ENCODE data around the gene HNRNPH3. TPM values are rescaled to one million over a fixed set of nuclear protein-coding genes. Genes with fewer than 3 reads are reported as not detected.
"Not testable (repeated sequence)": the region's sequence is repeated elsewhere in the genome, so short reads cannot be mapped to it uniquely, and the experiment has no call there.

The HNRNPH3 gene
- total RNA-seq, 1 experiment from 2014 or later, result 244 TPM

DNA sequence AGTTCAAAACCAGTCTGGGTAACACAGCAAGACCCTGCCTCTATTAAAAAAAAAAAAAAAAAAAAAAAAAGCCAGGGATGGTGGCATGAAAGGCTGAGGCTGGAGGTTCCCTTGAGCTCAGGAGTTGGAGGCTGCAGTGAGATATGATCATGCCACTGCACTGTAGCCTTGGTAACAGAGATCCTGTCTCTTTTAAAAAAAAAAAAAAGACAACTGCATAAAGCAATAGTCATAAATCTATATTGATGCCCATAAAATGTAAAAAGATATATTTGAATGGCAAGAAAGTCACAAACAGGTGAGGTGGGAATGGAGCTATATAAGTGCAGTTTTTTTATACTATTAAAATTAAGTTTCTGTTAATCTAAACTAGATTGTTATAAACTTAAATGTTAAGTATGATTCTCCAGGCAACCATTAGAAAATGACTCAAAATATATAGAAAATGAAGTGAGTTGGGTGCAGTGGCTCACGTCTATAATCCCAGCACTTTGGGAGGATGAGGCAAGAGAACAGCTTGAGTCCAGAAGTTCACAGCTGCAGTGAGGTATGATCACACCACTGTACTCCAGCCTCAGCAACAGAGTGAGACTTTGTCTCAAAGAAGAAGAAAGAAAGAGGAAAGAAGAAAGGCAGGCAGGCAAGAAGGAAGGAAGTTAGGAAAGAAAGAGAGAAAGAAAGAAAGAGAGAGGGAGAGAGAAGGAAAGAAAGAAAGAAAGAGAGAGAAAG lies 13.4 kb upstream of the HNRNPH3 start:
- Histone ChIP-seq H2AK5ac (ENCODE audit: insufficient read length, low read length) (no peak overlapping the region), H3K79me1 (ENCODE audit: insufficient read depth, low read depth, low read length, poor library complexity, severe bottlenecking) (no peaks in the 10 kb centered on the region), H3K18ac (ENCODE audit: insufficient read length, low read depth, low read length) (no peak overlapping the region), H3K23me2 (ENCODE audit: insufficient read length, low read depth, low read length, poor library complexity, severe bottlenecking) (no peaks in the 10 kb centered on the region), H4K8ac (replicated peaks; ENCODE audit: insufficient read length, low read depth, low read length) (no peak overlapping the region), H3K9me3 (ENCODE audit: control insufficient read depth, low read depth, low read length) (no peaks in the 10 kb centered on the region), H2BK20ac (ENCODE audit: low read depth, low read length, poor library complexity, severe bottlenecking) (no peak overlapping the region), H4K91ac (ENCODE audit: insufficient read length, low read depth, low read length) (no peak overlapping the region), H3K27ac (ENCODE audit: insufficient read length, low read depth, low read length) (no peak overlapping the region), H3K4ac (ENCODE audit: low read depth, low read length) (no peak overlapping the region), H3K4me2 (ENCODE audit: insufficient read depth, insufficient read length, low read length) (no peak overlapping the region), H3K4me1 (ENCODE audit: insufficient read depth, low read length) (no peaks in the 10 kb centered on the region), H2BK120ac (ENCODE audit: low read depth, low read length, poor library complexity, severe bottlenecking) (no peak overlapping the region), H3K79me2 (ENCODE audit: insufficient read depth, low read length) (no peaks in the 10 kb centered on the region), H3K9ac (ENCODE audit: extremely low read depth, insufficient read length, low read length) (no peak overlapping the region), H2BK5ac (ENCODE audit: insufficient read length, low read length) (no peak overlapping the region), H4K20me1 (ENCODE audit: control insufficient read depth, insufficient read depth, insufficient read length) (no peaks in the 10 kb centered on the region), H4K5ac (ENCODE audit: insufficient read length, low read depth, low read length) (no peak overlapping the region), H2AFZ (ENCODE audit: low read length) (no peak overlapping the region), H3T11ph (ENCODE audit: low read length) (no peak overlapping the region), H3K27me3 (ENCODE audit: insufficient read depth, low read length) (no peaks in the 10 kb centered on the region), H3K14ac (ENCODE audit: insufficient read depth, low read length) (no peak overlapping the region), H2BK12ac (ENCODE audit: insufficient read length, low read depth, low read length) (no peak overlapping the region), H3K23ac (ENCODE audit: insufficient read length, low read depth, low read length) (no peak overlapping the region), H2BK15ac (ENCODE audit: low read depth, low read length) (no peak overlapping the region), H3K56ac (ENCODE audit: insufficient read length, low read depth, low read length) (no peak overlapping the region)
- H3K9me3 Mint-ChIP-seq, result peaks cover 19% of the 10 kb centered on the region in 2 experiments
- TF ChIP-seq, protein P1, sequence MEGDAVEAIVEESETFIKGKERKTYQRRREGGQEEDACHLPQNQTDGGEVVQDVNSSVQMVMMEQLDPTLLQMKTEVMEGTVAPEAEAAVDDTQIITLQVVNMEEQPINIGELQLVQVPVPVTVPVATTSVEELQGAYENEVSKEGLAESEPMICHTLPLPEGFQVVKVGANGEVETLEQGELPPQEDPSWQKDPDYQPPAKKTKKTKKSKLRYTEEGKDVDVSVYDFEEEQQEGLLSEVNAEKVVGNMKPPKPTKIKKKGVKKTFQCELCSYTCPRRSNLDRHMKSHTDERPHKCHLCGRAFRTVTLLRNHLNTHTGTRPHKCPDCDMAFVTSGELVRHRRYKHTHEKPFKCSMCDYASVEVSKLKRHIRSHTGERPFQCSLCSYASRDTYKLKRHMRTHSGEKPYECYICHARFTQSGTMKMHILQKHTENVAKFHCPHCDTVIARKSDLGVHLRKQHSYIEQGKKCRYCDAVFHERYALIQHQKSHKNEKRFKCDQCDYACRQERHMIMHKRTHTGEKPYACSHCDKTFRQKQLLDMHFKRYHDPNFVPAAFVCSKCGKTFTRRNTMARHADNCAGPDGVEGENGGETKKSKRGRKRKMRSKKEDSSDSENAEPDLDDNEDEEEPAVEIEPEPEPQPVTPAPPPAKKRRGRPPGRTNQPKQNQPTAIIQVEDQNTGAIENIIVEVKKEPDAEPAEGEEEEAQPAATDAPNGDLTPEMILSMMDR (conservative IDR thresholded peaks at IDR 0.05), result no peak
- H3K27me3 Mint-ChIP-seq (ENCODE audit: low read depth), result peaks cover 7% of the 10 kb centered on the region
- no peak for DNase-seq
- H3K4me3 Mint-ChIP-seq, result no peak overlapping the region
- no peaks in the 10 kb centered on the region; a peak in 1 of 4 replicates for H3K4me1 Mint-ChIP-seq
- WGBS (ENCODE audit: extremely low coverage, insufficient read length, low lambda C conversion rate), result no CpG with 5 or more reads among the region's 1 CpG
- peak overlapping the region in 1 of 3 experiments; percentile 11; a peak in 1 of 7 replicates for H3K27ac Mint-ChIP-seq
- peaks cover 6 to 14% (median 11%) of the 10 kb centered on the region in 3 experiments for H3K36me3 Mint-ChIP-seq (ENCODE audit: insufficient read depth in 1 of 3, low read depth in 3 of 3)

DNA sequence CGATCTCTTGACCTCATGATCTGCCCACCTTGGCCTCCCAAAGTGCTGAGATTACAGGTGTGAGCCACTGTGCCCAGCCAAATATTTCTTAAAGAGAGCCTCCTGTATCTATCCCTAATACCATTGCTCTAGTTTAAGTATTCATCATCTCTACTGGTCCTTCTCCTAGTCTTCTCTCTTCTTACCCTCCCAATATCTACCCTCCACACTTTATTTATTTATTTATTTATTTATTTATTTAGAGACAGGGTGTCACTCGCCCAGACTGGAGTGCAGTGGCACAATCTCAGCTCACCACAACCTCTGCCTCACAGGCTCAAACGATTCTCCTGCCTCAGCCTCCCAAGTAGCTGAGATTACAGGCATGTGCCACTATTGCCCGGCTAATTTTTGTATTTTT lies 7.5 kb upstream of the HNRNPH3 start:
- H3T11ph ChIP-seq (ENCODE audit: low read length); H4K8ac ChIP-seq (replicated peaks; ENCODE audit: insufficient read length, low read depth, low read length); H3K27ac Mint-ChIP-seq; H2AK5ac ChIP-seq (ENCODE audit: insufficient read length, low read length); H3K56ac ChIP-seq (ENCODE audit: insufficient read length, low read depth, low read length); H4K20me1 ChIP-seq (ENCODE audit: control insufficient read depth, insufficient read depth, insufficient read length); H3K4ac ChIP-seq (ENCODE audit: low read depth, low read length); H2AFZ ChIP-seq (ENCODE audit: low read length); H2BK5ac ChIP-seq (ENCODE audit: insufficient read length, low read length); H3K9me3 Mint-ChIP-seq; H3K4me2 ChIP-seq (ENCODE audit: insufficient read depth, insufficient read length, low read length); H3K23ac ChIP-seq (ENCODE audit: insufficient read length, low read depth, low read length); DNase-seq; H3K18ac ChIP-seq (ENCODE audit: insufficient read length, low read depth, low read length); H3K27me3 ChIP-seq (ENCODE audit: insufficient read depth, low read length); H3K36me3 Mint-ChIP-seq (ENCODE audit: insufficient read depth in 1 of 3, low read depth in 3 of 3); H3K4me1 ChIP-seq (ENCODE audit: insufficient read depth, low read length); H4K91ac ChIP-seq (ENCODE audit: insufficient read length, low read depth, low read length); H4K5ac ChIP-seq (ENCODE audit: insufficient read length, low read depth, low read length); H2BK12ac ChIP-seq (ENCODE audit: insufficient read length, low read depth, low read length); H3K14ac ChIP-seq (ENCODE audit: insufficient read depth, low read length); H3K27me3 Mint-ChIP-seq (ENCODE audit: low read depth); H3K9ac ChIP-seq (ENCODE audit: extremely low read depth, insufficient read length, low read length); H3K4me3 Mint-ChIP-seq; H2BK120ac ChIP-seq (ENCODE audit: low read depth, low read length, poor library complexity, severe bottlenecking); H3K27ac ChIP-seq (ENCODE audit: insufficient read length, low read depth, low read length); H3K23me2 ChIP-seq (ENCODE audit: insufficient read length, low read depth, low read length, poor library complexity, severe bottlenecking); H3K9me3 ChIP-seq (ENCODE audit: control insufficient read depth, low read depth, low read length); H3K79me2 ChIP-seq (ENCODE audit: insufficient read depth, low read length); H2BK20ac ChIP-seq (ENCODE audit: low read depth, low read length, poor library complexity, severe bottlenecking); H3K79me1 ChIP-seq (ENCODE audit: insufficient read depth, low read depth, low read length, poor library complexity, severe bottlenecking); H2BK15ac ChIP-seq (ENCODE audit: low read depth, low read length): not testable (repeated sequence)
- H3K4me1 Mint-ChIP-seq, result peaks cover 9 to 11% of the 10 kb centered on the region in 2 experiments
- WGBS (ENCODE audit: extremely low coverage, insufficient read length, low lambda C conversion rate), result no CpG with 5 or more reads among the region's 4 CpGs

All from H9 (cell line).